Eye (tissue), 1 donor: ENCODE measurements around the gene FARP2.
"Not testable (repeated sequence)": the region's sequence is repeated elsewhere in the genome, so short reads cannot be mapped to it uniquely, and the experiment has no call there.

Source experiments
- DNase-seq: peaks from one replicate; pipeline ENCODE4 v3.0.0-alpha.2; 2015

Gene FARP2

GRCh38 chr2:241413501-241413900 lies 57.4 kb downstream of the FARP2 start:
- not testable (repeated sequence) for DNase-seq

GRCh38 chr2:241413929-241414580 lies 58.0 kb downstream of the FARP2 start:
- no peak for DNase-seq

- DNase-seq = no peak
These were observed 59.1 kb downstream of the FARP2 start for GRCh38 chr2:241415196-241415595.

GRCh38 chr2:241417626-241418025 lies 61.5 kb downstream of the FARP2 start:
- DNase-seq = no peak

- DNase-seq = no peak
These were observed 65.2 kb downstream of the FARP2 start for GRCh38 chr2:241421330-241421729.

- DNase-seq = not testable (repeated sequence)
These were observed 65.9 kb downstream of the FARP2 start for GRCh38 chr2:241421942-241422341.

- no peak for DNase-seq
These were observed 66.3 kb downstream of the FARP2 start for GRCh38 chr2:241422350-241422749.

- not testable (repeated sequence) for DNase-seq
These were observed 67.4 kb downstream of the FARP2 start for GRCh38 chr2:241423489-241423888.

GRCh38 chr2:241425368-241425767 lies 69.3 kb downstream of the FARP2 start:
- no peak for DNase-seq

- DNase-seq = no peak
These were observed 74.1 kb downstream of the FARP2 start for GRCh38 chr2:241430178-241430577.

- DNase-seq = no peak
These were observed 76.9 kb downstream of the FARP2 start for GRCh38 chr2:241432824-241433448.

GRCh38 chr2:241437179-241437578 lies 81.1 kb downstream of the FARP2 start:
- DNase-seq = no peak

- no peak for DNase-seq
These were observed 85.4 kb downstream of the FARP2 start for GRCh38 chr2:241441492-241441891.

GRCh38 chr2:241443486-241444223 lies 87.6 kb downstream of the FARP2 start:
- peak; percentile 19 for DNase-seq

GRCh38 chr2:241445426-241445825 lies 89.3 kb downstream of the FARP2 start:
- no peak for DNase-seq

- not testable (repeated sequence) for DNase-seq
These were observed 94.0 kb downstream of the FARP2 start for GRCh38 chr2:241450092-241450491.

GRCh38 chr2:241451840-241452506 lies 95.9 kb downstream of the FARP2 start:
- DNase-seq = peak; percentile 1

GRCh38 chr2:241453919-241454318 lies 97.8 kb downstream of the FARP2 start:
- not testable (repeated sequence) for DNase-seq

- DNase-seq = no peak
These were observed 98.9 kb downstream of the FARP2 start for GRCh38 chr2:241454837-241455485.

GRCh38 chr2:241456546-241456945 lies 100.5 kb downstream of the FARP2 start:
- DNase-seq = no peak

GRCh38 chr2:241458687-241459086 lies 102.6 kb downstream of the FARP2 start:
- no peak for DNase-seq

GRCh38 chr2:241459520-241459919 lies 103.4 kb downstream of the FARP2 start:
- DNase-seq = no peak

GRCh38 chr2:241460631-241461030 lies 104.5 kb downstream of the FARP2 start:
- DNase-seq = no peak
